Spleen (tissue), 7 donors: ENCODE data around the gene ADAMTS18.

Experiments
- POLR2A ChIP-seq, 3 donors: fragments of 450-650 bp; IDR thresholded peaks; one replicate each; pipeline ENCODE4 v1.5.1; 2017; ENCODE audit warnings: antibody characterized with exemption in 3 of 3, mild to moderate bottlenecking in 1 of 3
- POLR2AphosphoS5 ChIP-seq, 3 donors: sonication (generic); formaldehyde crosslinking; IDR thresholded peaks; one replicate each; pipeline ENCODE4 v1.5.1; 2017; ENCODE audit warnings: antibody characterized with exemption in 3 of 3
- TF ChIP-seq, protein P1 (sequence below), 11 experiments: fragments of 200-600 bp in 7 of 11; fragments of 450-650 bp in 4 of 11; sonication (generic) in 4 of 11; IDR thresholded peaks in 8 of 11; conservative IDR thresholded peaks in 3 of 11; 1 replicate in 7 of 11; 2 replicates in 4 of 11; pipeline versions ENCODE4 v1.4.0 to v1.8.0; 2016 to 2021; ENCODE audit warnings: antibody characterized with exemption in 11 of 11, inconsistent platforms in 4 of 11, mild to moderate bottlenecking in 1 of 11
- donor health status: DM: no; HTN: no; CAD: no; lungs with moderate emphysema.
- donor health status: DM: no; HTN: no; CAD: no.
- donor health status: DM: no; HTN: no; CAD: no.

DNA sequence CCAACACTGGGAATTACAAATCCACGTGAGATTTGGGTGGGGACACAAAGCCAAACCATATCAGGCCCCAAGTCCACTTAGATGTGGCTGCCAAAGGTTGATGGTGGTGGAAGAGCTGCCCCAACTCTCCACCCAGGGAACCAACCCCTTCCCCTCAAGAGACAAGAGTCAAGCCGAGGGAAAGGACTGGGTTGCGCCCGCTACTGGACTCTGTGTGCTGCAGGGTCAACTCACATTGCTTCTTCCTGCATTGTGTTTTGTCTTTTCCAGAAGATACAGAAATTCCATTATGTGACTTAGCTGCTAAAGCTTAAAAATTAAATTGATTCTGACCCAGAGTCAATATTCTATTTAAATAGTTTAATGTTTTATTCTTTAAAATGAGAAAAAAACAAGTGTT, 58.5 kb downstream of the ADAMTS18 start:
- TF ChIP-seq, protein P1, sequence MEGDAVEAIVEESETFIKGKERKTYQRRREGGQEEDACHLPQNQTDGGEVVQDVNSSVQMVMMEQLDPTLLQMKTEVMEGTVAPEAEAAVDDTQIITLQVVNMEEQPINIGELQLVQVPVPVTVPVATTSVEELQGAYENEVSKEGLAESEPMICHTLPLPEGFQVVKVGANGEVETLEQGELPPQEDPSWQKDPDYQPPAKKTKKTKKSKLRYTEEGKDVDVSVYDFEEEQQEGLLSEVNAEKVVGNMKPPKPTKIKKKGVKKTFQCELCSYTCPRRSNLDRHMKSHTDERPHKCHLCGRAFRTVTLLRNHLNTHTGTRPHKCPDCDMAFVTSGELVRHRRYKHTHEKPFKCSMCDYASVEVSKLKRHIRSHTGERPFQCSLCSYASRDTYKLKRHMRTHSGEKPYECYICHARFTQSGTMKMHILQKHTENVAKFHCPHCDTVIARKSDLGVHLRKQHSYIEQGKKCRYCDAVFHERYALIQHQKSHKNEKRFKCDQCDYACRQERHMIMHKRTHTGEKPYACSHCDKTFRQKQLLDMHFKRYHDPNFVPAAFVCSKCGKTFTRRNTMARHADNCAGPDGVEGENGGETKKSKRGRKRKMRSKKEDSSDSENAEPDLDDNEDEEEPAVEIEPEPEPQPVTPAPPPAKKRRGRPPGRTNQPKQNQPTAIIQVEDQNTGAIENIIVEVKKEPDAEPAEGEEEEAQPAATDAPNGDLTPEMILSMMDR (IDR thresholded peaks at IDR 0.05 in 8 of 11, conservative IDR thresholded peaks at IDR 0.05 in 3 of 11), result no peak
- TF ChIP-seq POLR2A (IDR thresholded peaks at IDR 0.05), result no peak
- TF ChIP-seq POLR2AphosphoS5 (IDR thresholded peaks at IDR 0.05), result no peak
